ENCODE measurements around the gene MATN4. TPM values are rescaled to one million over a fixed set of nuclear protein-coding genes. Genes with fewer than 3 reads are reported as not detected.

The MATN4 gene
- total RNA-seq, 1 experiment from 2014 or later = 0.17 TPM

DNA sequence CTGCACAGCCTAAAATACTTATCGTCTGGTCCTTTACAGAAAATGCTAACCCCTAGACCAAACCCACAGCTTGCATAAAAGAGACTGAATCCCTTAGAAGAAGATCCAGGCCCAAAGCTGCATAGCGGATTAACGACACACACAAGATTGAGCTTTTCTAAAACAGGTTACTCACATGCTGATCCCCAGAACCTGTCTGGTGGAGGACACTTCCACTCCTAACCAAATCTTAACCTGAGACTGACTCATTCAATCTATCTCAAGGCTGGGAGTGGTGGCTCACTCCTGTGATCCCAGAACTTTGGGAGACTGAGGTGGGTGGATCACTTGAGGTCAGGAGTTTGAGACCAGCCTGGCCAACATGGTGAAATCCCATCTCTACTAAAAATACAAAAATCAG is 50.9 kb downstream of the MATN4 start:
- Mint-ChIP-seq H3K4me3 (ENCODE audit: low read depth, unreplicated experiment) (no peak overlapping the region), H3K36me3 (ENCODE audit: insufficient read depth, unreplicated experiment) (peaks cover 16% of the 10 kb centered on the region), H3K4me1 (ENCODE audit: low read depth, unreplicated experiment) (peaks cover 37% of the 10 kb centered on the region), H3K9me3 (ENCODE audit: low read depth, unreplicated experiment) (no peaks in the 10 kb centered on the region), H3K27me3 (ENCODE audit: unreplicated experiment) (no peaks in the 10 kb centered on the region), H3K27ac (ENCODE audit: unreplicated experiment) (no peak overlapping the region)
- no TSS peak for BruUV-seq (replicated peaks)
- TF ChIP-seq, protein P1, sequence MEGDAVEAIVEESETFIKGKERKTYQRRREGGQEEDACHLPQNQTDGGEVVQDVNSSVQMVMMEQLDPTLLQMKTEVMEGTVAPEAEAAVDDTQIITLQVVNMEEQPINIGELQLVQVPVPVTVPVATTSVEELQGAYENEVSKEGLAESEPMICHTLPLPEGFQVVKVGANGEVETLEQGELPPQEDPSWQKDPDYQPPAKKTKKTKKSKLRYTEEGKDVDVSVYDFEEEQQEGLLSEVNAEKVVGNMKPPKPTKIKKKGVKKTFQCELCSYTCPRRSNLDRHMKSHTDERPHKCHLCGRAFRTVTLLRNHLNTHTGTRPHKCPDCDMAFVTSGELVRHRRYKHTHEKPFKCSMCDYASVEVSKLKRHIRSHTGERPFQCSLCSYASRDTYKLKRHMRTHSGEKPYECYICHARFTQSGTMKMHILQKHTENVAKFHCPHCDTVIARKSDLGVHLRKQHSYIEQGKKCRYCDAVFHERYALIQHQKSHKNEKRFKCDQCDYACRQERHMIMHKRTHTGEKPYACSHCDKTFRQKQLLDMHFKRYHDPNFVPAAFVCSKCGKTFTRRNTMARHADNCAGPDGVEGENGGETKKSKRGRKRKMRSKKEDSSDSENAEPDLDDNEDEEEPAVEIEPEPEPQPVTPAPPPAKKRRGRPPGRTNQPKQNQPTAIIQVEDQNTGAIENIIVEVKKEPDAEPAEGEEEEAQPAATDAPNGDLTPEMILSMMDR (IDR thresholded peaks at IDR 0.05; ENCODE audit: unreplicated experiment) = no peak
- intact Hi-C loops (cut with micrococcal nuclease; ENCODE audit: unreplicated experiment) = no loop called here
- CTCF ChIA-PET = no interaction called here
- DNase-seq = no peak

- peaks cover 16% of the 10 kb centered on the region for H3K36me3 Mint-ChIP-seq (ENCODE audit: insufficient read depth, unreplicated experiment)
- H3K27ac Mint-ChIP-seq (ENCODE audit: unreplicated experiment) = peak within 1 kb of the TSS; percentile 77
- BruUV-seq (replicated peaks) = TSS peak; percentile 85
- H3K27me3 Mint-ChIP-seq (ENCODE audit: unreplicated experiment) = no peaks in the 10 kb centered on the region
- peaks cover 42% of the 10 kb centered on the region for H3K4me1 Mint-ChIP-seq (ENCODE audit: low read depth, unreplicated experiment)
- intact Hi-C loops (cut with micrococcal nuclease; ENCODE audit: unreplicated experiment) = loop anchor here (5.0 kb wide), 1 partner anchor 38 kb away; no protein-coding TSS in a partner anchor
- peak; percentile 91 for DNase-seq
- H3K4me3 Mint-ChIP-seq (ENCODE audit: low read depth, unreplicated experiment) = peak within 1 kb of the TSS; percentile 57
- H3K9me3 Mint-ChIP-seq (ENCODE audit: low read depth, unreplicated experiment) = no peaks in the 10 kb centered on the region
- TF ChIP-seq, protein P1 (IDR thresholded peaks at IDR 0.05; ENCODE audit: unreplicated experiment) = no peak
- CTCF ChIA-PET = interaction anchor here (0.6 to 3.1 kb wide), 12 partner anchors 9 to 131 kb away, joined by 3 to 26 read pairs (median 6); partner anchors contain the start of gene PI3
These were observed 53.5 kb downstream of the MATN4 start, which contains the start of gene SLPI for GRCh38 chr20:45254383-45255262. TSS of gene SLPI (minus strand) at chr20:45254564. CDS start at chr20:45254543, 21 bp downstream.

DNA sequence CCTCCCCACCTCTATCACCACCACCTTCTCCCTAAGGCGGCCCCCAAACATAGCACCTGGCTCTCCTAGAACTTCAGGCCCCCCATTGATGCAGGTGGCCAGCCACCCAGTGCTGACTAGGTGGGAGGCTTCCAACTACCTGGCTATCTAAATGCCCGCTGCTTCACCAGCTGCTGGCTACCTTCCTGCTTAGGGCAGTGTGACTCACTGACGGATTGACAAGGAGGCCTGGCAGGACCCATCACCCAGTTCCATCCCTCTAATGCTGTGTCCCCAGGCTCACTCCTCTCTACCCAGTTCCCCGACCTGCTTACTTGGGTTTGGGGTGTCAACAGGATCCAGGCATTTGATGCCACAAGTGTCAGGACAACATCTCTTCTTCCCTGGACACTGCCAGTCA is 54.8 kb downstream of the MATN4 start:
- Mint-ChIP-seq H3K36me3 (ENCODE audit: insufficient read depth, unreplicated experiment) (peaks cover 16% of the 10 kb centered on the region), H3K27me3 (ENCODE audit: unreplicated experiment) (no peaks in the 10 kb centered on the region), H3K9me3 (ENCODE audit: low read depth, unreplicated experiment) (no peaks in the 10 kb centered on the region), H3K4me3 (ENCODE audit: low read depth, unreplicated experiment) (peak overlapping the region; percentile 57), H3K27ac (ENCODE audit: unreplicated experiment) (peak overlapping the region; percentile 77), H3K4me1 (ENCODE audit: low read depth, unreplicated experiment) (peaks cover 49% of the 10 kb centered on the region)
- CTCF ChIA-PET = interaction anchor here (1.8 to 3.1 kb wide), 3 partner anchors 15 to 40 kb away, joined by 5 to 26 read pairs (median 15); no protein-coding TSS in a partner anchor
- peak; percentile 54 for DNase-seq
- BruUV-seq (replicated peaks) = no TSS peak
- intact Hi-C loops (cut with micrococcal nuclease; ENCODE audit: unreplicated experiment) = loop anchor here (5.0 kb wide), 1 partner anchor 39 kb away; no protein-coding TSS in a partner anchor
- TF ChIP-seq, protein P1 (IDR thresholded peaks at IDR 0.05; ENCODE audit: unreplicated experiment) = no peak

GRCh38 chr20:45251884-45252560 is 56.1 kb downstream of the MATN4 start:
- TF ChIP-seq, protein P1 (IDR thresholded peaks at IDR 0.05; ENCODE audit: unreplicated experiment) = no peak
- peaks cover 16% of the 10 kb centered on the region for H3K36me3 Mint-ChIP-seq (ENCODE audit: insufficient read depth, unreplicated experiment)
- H3K4me3 Mint-ChIP-seq (ENCODE audit: low read depth, unreplicated experiment) = peak overlapping the region; percentile 10
- H3K4me1 Mint-ChIP-seq (ENCODE audit: low read depth, unreplicated experiment) = peaks cover 52% of the 10 kb centered on the region
- no peaks in the 10 kb centered on the region for H3K27me3 Mint-ChIP-seq (ENCODE audit: unreplicated experiment)
- intact Hi-C loops (cut with micrococcal nuclease; ENCODE audit: unreplicated experiment) = loop anchor here (5.0 kb wide), 1 partner anchor 40 kb away; no protein-coding TSS in a partner anchor
- BruUV-seq (replicated peaks) = no TSS peak
- H3K27ac Mint-ChIP-seq (ENCODE audit: unreplicated experiment) = no peak overlapping the region
- DNase-seq = no peak
- CTCF ChIA-PET = no interaction called here
- no peaks in the 10 kb centered on the region for H3K9me3 Mint-ChIP-seq (ENCODE audit: low read depth, unreplicated experiment)

Measured in Calu3 (cell line).